Putamen (tissue), 1 donor: Measurements from ENCODE around the gene RAD54L.
"Not testable (repeated sequence)": the region's sequence is repeated elsewhere in the genome, so short reads cannot be mapped to it uniquely, and the experiment has no call there.

Source experiments
- DNase-seq: peaks from one replicate; pipeline ENCODE4 v3.0.0-alpha.2; 2016; ENCODE audit warnings: low spot score

Gene RAD54L

DNA sequence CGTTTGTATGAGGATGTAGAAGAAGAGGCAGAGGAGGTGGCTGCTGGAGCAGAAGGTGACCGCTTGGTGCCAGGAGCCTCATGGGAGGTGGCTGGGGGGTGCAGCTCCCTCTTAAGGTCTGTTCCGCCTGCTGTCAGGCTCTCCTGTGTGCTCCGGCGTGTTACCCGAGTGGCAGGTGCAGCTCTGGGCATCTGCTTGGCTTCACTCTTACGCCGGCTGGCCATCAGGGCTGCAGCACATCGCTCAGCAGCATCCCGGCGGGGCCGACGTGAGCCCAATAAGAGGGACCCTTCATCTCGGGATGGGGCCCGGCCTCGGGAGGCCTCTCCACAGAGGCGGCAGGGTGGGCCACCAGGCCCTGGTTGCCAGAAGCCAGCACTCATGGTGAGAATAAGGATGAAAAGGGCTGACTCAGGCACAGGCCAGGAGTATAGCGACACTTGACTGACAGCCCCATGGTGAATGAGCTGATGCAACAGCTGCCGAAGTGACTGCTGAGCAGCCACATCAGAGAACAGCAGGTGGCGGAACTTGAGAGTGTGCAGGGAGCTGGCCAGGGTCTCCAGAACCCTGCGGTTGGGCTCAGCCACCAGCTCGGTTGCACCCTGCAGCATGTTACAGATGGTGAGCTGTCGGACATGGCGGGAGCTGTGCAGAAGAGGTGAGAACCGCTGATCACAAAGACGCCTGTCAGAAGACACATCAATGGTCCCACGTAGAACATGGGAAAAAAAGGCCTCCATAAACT, 38.3 kb downstream of the RAD54L start:
- DNase-seq = no peak

- DNase-seq = no peak
Observed at GRCh38 chr1:46288485-46289133, 41.0 kb downstream of the RAD54L start.

- DNase-seq = no peak
Observed at GRCh38 chr1:46289134-46289494, 41.6 kb downstream of the RAD54L start.

DNA sequence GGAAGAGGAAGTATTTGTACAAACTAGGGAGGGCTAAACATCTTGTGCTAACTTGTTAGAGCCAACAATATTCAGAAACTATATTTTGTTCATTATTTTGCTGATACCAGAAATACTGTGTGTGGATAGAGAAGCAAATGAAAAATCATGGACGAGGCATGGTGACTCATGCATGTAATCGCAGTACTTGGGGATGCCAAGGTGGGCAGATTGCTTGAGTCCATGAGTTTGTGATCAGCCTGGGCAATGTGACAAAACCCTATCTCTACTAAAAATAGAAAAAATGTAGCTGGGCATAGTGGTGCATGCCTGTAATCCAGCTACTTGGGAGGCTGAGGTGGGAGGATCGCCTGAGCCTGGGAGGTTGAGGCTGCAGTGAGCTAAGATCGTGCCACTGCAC, 42.4 kb downstream of the RAD54L start:
- no peak for DNase-seq

GRCh38 chr1:46295306-46295705, 47.7 kb downstream of the RAD54L start:
- DNase-seq = no peak

DNA sequence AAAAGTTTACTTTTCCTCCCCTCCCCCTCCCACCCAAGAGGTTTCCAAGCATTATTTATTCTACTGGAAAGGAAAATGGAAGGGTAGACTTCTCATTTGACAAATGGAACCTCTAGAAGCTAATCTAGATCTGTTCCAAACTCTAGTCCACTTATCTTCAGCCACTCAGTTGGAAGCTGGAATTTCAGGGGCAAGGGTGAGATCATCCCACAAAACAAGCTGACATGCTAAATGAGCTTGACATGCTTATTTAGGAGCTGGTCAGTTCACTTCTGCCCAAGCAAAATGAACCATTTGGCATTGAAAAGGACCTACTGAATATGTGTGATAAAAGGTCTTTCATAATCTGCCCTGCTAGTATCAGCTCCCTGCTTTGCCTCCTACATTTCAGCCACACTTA, 50.8 kb downstream of the RAD54L start:
- no peak for DNase-seq

- DNase-seq = no peak
Observed at GRCh38 chr1:46300673-46301405, 53.3 kb downstream of the RAD54L start.

DNA sequence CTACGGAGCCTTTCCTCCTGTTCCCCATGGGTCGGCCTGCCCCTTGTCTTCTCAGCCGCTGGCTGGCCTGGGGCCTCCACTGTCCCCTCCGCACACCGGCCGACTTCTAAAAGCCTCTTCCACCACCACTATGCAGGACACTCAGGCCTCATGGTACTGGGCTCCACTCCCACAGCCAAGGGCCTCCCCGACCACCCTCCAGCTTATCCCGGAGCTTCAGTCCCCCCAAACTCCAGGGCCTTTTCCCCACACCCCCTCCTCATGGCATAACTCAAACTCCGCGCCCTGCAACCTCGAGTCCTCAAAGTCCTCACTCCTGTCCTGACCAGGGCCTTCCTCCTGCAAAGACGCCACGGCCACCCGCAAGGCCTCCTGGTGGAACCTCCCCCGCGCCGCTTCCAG, 53.8 kb downstream of the RAD54L start:
- no peak for DNase-seq

- DNase-seq = peak; percentile 21
Observed at GRCh38 chr1:46301808-46302640, 54.5 kb downstream of the RAD54L start.

GRCh38 chr1:46302641-46303037, 55.1 kb downstream of the RAD54L start:
- peak; percentile 37 for DNase-seq

DNA sequence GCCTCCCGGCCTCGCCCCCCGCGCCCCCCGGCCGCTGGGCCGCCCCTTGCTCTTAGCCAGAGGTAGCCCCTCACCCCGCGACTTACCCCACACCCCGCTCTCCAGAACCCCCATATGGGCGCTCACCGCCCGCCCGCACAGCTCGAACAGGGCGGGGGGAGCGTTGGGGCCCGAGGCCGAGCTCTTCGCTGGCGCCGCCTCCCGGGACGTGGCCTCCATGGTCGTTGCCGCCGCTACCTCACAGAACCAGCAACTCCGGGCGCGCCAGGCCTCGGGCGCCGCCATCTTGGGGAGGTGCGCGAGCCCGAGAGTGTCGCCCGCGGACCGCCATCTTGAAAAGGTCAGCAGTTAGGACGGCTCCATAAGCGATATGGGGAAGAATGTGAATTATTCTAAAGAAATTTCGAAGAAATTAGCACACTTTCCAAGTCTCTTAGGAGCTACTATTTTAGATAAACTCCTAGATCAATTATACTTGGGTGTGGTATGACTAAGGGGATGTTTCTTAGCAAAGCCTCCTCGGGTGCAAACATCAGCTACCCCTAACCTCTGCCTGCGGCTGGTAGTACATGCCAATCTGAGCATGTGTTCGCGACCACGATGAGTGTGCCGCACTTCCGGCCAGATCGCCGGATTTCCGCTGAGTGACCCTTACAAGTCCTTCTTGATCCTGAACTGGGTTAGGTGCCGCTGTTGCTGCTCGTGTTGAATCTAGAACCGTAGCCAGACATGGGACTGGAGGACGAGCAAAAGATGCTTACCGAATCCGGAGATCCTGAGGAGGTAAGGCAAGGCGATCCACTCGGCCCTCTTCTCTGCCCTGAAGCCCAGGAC, 55.7 kb downstream of the RAD54L start, which contains the start of the genes LRRC41 and UQCRH:
TSS of gene LRRC41 (minus strand) at position 579 of the 834 bp plus-strand sequence. CDS start at position 285, 294 bp downstream.
TSS of gene UQCRH (plus strand) at position 661 of the 834 bp plus-strand sequence. CDS start at position 730, 69 bp downstream.
- peak; percentile 95 for DNase-seq

GRCh38 chr1:46303872-46304326, 56.3 kb downstream of the RAD54L start:
- no peak for DNase-seq

DNA sequence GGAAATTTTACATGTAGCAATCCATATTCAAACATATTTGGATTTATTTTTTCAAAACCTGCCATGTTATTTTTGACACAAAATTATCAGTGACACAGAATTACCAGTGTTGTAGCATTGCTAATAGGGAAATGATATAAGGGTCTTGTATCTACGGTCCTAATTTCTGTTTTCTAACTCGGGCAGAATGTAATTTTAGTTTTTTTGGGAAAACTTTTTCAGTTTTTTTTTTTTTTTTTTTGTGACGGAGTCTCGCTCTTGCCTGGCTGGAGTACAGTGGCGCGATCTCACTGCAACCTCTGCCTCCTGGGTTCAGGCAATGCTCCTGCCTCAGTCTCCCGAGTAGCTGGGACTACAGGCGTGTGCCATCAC, 58.6 kb downstream of the RAD54L start:
- DNase-seq = no peak

GRCh38 chr1:46309401-46310159, 62.0 kb downstream of the RAD54L start:
- no peak for DNase-seq

- no peak for DNase-seq
Observed at GRCh38 chr1:46310321-46310720, 62.8 kb downstream of the RAD54L start.

DNA sequence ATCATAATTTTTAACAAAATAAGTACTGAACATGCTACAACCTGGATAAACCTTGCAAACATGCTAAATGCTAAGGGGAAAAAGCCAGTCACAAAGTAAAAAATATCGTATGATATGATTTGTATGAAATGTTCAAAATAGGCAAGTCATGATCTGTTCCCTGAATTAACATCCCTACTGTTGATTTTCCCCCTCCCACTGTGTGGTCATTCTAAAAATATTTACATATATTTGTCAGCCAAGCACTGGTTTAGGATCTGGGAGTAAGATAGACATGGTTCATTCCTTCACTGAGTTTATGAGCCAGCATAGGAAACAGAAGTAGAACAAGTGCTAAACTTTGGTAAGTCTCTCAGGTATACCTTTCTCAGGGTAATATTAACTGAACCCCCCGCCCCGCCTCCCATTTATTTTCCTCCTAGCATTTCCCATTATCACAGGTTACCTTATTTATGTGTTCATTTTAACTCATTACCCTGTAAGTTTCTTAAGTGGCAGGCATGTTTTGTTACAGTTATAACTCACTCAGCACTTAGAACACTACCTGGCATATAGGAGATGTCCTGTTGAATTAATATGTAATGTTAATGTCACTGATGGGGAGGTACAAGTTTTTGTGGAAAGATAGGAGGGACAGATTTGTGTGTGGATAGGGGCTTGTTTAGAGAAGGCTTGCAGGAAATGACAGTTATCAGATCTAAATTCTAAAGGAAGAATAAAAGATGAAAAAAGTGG, 68.3 kb downstream of the RAD54L start:
- DNase-seq = no peak

DNA sequence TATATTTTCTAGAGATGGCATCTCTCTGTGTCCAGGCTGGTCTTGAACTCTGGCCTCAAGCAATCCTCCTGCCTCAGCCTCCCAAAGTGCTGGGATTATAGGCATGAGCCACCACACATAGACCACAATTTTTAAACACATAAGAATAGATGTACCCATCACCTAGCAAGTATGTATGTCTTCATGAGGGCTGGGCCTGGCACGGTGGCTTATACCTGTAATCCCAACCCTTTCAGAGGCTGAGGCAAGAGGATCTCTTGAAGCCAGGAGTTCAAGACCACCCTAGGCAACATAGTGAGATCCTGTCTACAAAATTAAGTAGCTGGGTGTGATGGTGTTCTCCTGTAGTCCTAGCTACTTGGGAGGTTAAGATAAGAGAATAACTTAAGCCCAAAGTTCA, 69.8 kb downstream of the RAD54L start:
- no peak for DNase-seq

DNA sequence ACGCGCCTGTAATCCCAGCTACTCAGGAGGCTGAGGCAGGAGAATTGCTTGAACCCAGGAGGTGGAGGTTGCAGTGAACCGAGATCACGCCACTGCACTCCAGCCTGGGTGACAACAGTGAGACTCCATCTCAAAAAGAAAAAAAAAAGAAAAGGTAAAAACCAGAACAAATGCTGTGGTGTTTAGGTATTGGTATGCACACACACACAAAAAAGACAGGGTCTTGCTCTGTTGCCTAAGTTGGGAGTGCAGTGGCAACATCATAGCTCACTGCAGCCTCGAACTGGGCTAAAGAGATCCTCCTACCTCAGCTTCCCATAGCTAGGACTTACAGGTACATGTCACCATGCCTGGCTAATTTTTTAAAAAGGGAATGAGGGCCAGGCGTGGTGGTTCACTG, 71.7 kb downstream of the RAD54L start:
- not testable (repeated sequence) for DNase-seq
